Islet precursor cell (in vitro differentiated cells): ENCODE data around the gene AZGP1.
"Not testable (repeated sequence)": the region's sequence is repeated elsewhere in the genome, so short reads cannot be mapped to it uniquely, and the experiment has no call there.

Experiments used
- DNase-seq: peaks from one replicate; pipeline ENCODE4 v3.0.0-alpha.2; 2018

The AZGP1 gene

GRCh38 chr7:99975782-99976521 is at the start of gene AZGP1:
Gene AZGP1, minus strand, starts transcription at chr7:99976031. Its CDS starts 11 bp downstream, at chr7:99976020.
- no peak for DNase-seq

- DNase-seq: no peak
Observed at GRCh38 chr7:100024020-100024619, 48.3 kb upstream of the AZGP1 start.

DNA sequence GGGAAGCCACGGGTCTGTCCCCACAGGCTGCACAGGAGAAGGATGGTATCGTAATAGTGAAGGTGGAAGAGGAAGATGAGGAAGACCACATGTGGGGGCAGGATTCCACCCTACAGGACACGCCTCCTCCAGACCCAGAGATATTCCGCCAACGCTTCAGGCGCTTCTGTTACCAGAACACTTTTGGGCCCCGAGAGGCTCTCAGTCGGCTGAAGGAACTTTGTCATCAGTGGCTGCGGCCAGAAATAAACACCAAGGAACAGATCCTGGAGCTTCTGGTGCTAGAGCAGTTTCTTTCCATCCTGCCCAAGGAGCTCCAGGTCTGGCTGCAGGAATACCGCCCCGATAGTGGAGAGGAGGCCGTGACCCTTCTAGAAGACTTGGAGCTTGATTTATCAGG is 47.7 kb upstream of the AZGP1 start:
- DNase-seq: no peak

GRCh38 chr7:100022621-100023020 is 46.8 kb upstream of the AZGP1 start:
- no peak for DNase-seq

DNA sequence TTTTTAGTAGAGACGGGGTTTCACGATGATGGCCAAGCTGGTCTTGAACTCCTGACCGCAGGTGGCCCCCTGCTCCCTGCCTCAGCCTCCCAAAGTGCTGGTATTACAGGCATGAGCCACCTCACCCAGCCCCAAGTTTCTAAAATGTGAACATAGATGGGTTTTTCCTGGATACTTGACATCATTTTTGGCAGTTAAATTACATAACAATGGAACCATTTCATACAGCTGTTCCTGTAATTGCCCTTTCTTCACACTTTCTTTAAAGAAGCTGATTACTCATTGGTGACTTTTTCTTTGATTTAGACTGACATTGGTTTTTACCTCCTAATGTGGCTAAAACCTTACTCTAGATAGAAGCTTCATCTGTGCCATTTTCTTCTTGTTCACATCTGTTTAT is 45.5 kb upstream of the AZGP1 start:
- no peak for DNase-seq

DNA sequence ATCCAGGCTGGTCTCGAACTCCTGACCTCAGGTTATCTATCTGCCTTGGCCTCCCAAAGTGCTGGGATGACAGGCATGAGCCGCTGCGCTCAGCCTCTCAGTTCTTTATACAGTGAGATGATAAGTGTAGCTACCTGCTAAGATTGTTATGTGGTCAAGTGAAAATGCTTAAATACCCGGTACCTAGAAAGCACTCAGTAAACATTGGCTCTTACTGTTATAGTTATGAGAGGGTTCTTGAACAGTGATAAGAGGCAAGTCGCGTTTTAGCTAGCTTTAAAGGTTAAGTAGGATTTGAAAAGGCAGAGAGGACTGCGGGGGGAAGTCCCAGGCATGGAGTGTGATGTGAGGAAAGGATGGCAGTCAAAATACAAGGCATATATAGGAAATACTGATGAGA is 44.1 kb upstream of the AZGP1 start:
- DNase-seq: no peak

DNA sequence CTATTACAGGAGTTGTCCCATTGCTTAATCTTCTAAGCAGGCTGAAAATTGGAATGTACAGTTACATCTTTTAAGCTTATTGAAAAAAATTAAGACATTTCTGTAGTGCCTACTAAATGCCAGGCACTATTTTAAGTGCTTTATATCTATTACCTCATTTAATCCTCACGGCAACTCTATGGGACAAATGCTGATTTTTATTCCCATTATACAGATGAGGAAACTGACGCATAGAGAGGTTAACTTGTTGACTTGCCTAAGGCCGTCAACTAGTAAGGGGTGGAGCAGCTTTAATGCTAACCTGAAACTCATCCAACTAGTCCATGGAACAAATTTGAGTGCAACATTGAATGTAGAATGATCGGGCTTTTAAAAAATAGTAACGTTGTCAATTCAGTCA is 42.0 kb upstream of the AZGP1 start:
- no peak for DNase-seq

DNA sequence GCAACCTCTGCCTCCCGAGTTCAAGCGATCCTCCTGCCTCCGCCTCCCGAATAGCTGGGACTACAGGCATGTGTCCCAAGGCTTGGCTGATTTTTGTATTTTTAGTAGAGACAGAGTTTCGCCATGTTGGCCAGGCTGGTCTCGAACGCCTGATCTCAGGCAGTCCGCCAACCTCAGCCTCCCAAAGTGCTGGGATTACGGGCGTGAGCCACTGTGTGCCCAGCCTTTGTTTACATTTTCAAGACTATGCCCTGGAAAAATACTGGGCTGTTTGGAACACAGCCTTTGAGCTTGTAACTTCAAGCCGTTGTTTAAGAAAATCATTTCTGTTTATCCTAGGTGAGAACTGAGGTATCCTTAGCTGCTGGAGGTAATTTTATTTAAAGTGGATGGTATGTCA is 41.5 kb upstream of the AZGP1 start:
- DNase-seq: no peak

- DNase-seq: no peak
Observed at GRCh38 chr7:100016215-100016901, 40.5 kb upstream of the AZGP1 start.

GRCh38 chr7:100015232-100016214 is 39.7 kb upstream of the AZGP1 start, which contains the start of gene ZKSCAN1:
Gene ZKSCAN1, plus strand, starts transcription at chr7:100015596. Its CDS starts 7,911 bp downstream, at chr7:100023507.
- peak; percentile 93 for DNase-seq

DNA sequence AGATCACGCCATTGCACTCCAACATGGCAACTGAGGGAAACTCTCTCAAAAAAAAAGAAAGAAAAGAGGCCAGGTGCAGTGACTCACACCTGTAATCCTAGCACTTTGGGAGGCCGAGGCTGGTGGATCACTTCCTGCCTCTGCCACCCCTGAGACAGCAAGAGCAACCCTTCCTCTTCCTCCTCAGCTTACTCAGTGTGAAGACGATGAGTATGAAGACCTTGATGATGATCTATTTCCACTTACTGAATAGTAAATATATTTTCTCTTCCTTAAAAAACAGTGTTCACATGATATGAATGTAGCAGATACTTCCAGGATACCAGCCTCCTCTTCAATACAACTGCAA is 37.5 kb upstream of the AZGP1 start:
- DNase-seq: no peak

DNA sequence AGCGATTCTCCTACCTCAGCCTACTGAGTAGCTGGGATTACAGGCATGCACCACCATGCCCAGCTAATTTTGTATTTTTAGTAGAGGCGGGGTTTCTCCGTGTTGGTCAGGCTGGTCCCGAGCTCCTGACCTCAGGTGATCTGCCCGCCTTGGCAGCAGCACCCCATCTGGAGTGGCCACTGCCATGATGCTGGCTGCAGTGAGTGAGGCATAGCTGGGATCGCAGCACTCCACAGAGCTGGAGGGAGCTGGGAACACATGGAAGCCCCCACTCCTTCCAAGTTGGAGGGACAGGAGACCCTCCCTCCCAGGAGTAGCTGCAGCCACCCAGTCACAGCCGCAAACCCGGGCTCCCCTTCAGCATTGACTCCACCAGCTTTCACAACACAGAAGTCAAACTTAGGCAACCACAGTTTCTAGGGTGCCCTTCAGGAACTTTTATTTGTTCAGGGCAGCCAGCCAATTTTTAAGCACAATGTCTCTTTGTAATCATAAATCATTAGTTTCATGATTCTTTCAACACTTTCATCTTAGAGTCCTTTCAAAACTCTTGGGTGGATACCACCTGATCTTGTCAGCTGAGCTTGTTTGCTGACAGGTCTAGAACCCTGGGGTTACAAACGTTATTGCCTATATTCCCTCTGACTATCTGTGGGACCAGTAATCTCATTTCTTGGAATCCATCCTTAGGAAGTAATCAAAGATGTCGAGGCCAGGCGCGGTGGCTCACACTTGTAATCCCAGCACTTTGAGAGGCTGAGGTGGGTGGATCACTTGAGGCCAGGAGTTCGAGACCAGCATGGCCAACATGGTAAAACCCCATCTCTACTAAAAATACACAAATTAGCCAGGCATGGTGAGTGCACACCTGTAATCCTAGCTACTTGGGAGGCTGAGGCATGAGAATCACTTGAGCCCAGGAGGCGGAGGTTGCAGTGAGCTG is 36.8 kb upstream of the AZGP1 start:
- not testable (repeated sequence) for DNase-seq

- DNase-seq: no peak
Observed at GRCh38 chr7:100011516-100011915, 35.7 kb upstream of the AZGP1 start.

DNA sequence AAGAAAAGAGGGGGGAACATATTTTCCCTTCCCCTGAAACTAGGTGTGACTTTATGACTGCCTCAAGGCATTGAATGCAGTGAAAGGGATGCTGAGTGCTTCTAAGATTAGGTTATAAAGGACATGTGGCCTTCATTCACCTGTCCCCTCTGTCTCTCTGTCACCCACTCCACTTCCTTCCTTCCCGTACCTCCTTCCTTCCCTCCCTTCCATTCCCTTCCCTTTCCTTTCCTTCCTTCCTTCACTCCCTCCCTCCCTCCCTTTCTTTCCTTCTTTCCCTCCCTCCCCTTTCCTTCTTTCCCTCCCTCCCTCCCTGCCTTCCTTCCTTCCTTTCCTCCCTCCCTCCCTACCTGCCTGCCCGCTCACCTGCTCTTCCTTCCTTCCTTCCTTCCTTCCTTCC is 35.1 kb upstream of the AZGP1 start:
- DNase-seq: no peak

GRCh38 chr7:100009952-100010351 is 34.1 kb upstream of the AZGP1 start:
- DNase-seq: not testable (repeated sequence)

- peak; percentile 62 for DNase-seq
Observed at GRCh38 chr7:100008525-100008924, 32.7 kb upstream of the AZGP1 start.

DNA sequence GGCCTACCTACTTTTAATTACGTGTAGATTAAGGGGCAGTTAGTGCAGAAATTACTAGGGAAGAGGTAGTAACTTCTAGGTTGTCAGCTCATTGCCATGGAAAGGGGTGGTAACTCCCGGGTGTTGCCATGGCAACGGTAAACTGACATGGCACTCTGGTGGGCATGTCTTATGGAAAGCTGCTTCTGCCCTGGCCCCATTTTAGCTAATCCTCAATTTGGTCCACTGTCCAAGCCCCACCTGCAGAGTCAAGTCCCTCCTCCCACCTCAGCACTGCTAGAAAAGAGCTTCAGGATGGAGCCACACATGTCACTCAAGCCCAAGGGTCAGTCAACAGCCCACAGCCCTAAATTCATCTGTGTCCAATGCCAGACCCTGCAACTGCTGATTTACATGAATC is 32.1 kb upstream of the AZGP1 start:
- no peak for DNase-seq

- DNase-seq: peak; percentile 68
Observed at GRCh38 chr7:100003711-100004661, 28.2 kb upstream of the AZGP1 start.

DNA sequence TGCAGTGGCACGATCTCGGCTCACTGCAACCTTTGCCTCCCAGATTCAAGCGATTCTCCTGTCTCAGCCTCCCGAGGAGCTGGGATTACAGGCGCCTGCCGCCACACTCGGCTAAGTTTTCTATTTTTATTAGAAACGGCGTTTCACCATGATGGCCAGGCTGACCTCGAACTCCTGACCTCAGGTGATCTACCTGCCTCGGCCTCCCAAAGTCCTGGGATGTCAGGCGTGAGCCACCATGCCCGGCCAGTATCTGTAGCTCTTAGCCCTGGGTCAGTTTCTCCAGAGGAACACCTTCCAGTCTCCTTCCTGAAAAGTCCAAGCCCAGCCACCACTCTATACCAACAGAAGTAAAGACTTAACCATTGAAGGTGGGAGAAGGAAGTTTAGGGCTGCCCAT is 24.4 kb upstream of the AZGP1 start:
- no peak for DNase-seq

DNA sequence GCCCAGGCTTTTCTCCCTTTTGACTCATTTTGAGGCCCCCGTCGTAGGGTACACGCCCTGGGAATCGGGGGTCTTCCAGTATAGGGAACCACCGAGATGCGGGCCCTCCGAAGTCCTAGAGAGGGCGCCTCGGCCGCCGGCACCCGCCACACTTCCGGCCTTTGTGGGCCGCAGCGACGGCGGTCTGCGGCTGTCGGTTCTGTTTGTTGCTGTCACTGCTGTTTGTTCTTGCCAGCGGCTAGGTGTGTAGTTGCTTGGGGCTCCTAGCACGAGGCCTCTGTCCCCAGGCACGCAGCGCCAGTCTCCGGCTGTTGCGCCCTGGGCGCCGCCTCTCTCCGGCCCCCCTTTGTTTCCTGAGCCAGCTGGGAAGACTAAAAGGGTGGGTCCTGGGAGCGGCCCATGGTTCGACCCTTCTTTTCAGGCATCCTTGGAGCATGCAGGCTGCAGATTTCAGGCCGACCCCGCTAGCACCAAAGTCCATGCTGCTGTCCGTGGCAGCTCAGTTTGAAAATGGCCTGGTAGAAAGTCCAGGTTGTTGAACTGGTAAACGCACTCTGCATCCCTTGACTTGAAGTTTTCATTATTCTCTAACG is 21.8 kb upstream of the AZGP1 start:
- peak; percentile 62 for DNase-seq
